ENCODE data around the gene PTPRN2.
"Not testable (repeated sequence)": the region's sequence is repeated elsewhere in the genome, so short reads cannot be mapped to it uniquely, and the experiment has no call there.

The PTPRN2 gene

DNA sequence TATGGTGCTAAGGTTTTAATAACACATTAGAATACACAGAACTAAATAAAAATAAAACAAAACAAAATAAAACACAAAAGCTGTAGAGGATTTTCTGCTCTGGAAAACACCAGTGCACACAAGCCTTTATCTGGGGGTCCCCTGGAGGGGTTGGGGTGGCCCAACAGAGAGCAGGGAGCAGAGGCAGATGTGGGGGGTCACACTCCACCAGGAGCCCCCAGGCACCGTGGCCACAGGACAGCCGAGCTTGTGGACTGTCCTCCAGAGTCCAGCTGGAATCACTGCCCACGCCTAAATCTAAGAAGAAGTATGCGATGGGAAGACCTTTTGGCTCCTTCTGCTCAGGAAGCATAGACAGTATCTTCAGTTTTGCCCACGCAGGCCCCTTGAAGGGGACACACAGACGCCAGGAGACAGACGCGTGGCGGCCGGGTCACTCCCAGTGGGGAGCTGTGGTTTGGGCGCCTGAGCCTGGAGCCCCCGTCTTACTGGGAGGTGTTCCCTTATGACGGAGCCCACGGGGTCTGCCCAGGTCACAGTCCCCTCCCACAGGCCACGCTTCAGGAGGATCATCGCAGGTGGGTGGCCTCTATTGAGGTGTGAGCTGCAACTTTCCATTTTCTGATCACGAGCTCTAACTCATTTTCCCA, 595.0 kb downstream of the PTPRN2 start:
- DNase-seq (ENCODE audit: low read depth) = no peak

DNA sequence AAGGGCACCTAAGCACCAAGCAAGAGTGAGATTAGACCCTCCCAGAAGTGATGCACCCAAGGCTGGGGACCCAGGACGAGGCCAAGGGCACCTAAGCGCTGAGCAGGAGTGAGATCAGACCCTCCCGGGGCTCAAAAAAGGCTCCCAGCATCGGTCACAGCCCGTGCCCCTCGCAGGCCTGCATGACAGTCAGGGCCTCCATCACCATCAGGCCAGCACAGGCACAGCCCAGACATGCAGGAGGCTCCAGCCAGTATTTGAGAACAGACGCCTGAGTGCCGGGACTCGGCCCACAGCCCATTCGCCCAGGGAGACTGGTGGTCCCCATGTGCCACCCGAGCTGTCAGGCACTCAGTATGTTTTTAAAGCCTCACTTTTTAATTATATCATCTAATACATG, 595.9 kb downstream of the PTPRN2 start:
- DNase-seq (ENCODE audit: low read depth) = no peak

DNA sequence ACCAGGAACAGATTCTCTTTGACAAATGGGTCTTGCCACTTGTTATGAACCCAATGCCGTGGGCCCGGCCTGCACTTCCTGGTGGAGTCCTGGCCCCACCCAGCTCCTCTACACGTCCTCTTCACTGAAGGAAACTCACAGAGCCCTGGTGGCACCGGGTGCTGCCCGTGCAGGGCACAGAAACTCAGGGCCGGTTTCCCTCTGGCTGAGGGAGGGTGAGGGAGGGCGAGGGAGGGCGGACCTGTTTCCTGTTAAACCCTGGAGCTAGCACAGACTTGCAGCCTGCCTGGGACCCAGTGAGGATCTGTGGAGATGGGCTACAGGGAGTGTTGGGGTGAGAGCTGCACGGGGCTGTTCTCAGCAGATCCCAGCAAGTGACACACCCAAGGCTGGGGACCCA, 596.3 kb downstream of the PTPRN2 start:
- DNase-seq (ENCODE audit: low read depth) = no peak

DNA sequence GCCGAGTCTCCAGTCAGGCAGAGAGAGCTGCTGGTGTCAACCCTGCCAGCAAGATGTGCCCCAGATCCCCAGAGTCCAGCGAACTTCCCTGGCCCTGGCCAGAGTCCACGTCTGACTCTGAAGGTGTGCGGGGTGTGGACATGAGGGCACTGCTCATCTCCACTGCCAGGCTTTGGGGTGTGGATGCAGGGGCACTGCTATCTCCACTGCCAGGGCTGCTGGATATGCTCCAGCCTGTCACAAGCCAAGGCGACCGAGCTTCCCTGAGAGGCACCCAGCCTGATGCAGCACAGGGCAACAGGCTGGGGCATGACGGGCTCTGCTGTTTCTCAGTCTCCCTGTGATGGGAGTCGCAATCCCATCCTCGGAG, 596.8 kb downstream of the PTPRN2 start:
- DNase-seq (ENCODE audit: low read depth) = no peak

DNA sequence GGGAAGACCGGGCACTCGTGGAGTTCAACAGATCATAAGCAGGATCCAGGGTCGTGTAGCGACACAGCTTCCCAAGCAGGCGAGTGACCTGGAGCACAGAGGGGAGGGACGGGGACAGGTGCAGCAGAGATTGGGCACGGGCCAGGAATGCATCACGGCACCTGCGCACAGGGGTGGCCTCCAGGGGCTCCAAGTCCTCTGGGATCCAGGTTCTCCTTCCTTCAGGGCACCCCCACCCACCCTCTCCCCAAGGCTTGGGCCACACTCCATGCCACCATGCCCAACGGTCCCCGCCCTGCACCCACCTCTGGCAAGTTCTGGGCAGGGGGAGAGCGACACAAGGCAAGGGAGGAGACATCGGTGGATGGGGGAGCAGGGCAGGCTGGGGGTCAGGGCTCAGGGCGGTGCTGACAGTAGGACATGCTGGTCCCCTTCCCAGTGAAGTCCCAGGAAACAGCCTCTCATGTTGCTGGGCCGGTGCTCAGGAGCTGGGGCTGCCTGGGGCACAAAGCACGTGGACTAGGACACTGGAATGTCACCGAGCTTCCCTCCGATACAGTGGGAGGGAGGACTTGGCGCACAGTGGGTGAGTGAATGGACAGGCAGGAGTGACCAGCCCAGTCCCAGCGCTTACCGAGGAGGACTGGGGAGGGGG, 597.3 kb downstream of the PTPRN2 start:
- no peak for DNase-seq (ENCODE audit: low read depth)

DNA sequence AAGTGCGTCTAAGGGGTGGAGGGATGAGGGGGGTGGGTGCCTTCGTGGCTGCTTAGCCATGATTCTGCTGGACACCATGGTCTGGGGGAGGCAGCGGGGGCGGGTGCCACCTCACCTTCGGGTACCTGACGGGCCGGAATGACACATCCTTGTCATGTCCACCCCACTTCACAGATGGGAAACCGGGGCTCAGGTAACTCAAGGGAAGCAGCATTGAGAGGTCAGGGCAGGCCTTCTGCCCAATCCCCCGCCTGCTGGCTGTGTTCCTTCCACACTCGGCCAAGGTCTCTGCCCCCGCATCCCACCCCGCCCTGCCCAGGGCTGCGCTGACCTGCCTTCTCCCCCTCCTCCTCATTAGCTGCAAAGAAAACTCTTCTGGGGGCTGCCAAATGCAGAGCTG, 598.0 kb downstream of the PTPRN2 start:
- DNase-seq (ENCODE audit: low read depth) = no peak

DNA sequence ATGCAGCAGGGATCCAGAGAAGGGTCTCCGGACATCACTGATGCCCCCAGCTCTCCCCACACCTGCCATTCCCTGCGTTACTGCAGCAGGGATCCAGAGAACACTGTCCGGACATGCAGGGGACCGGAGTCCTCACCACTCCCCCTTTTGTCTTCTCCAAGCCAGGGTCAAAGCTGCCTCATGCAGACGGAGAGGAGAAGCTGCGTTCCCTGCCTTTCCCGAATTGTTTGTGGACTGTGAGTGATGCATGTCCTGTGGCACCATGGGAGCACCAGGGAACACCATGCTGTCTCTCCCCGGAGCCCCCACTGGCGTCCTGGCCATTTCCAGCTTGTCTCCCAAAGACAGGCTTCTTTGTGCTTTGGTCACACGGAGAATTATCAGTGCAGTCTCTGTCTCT, 599.7 kb downstream of the PTPRN2 start:
- DNase-seq (ENCODE audit: low read depth) = no peak

DNA sequence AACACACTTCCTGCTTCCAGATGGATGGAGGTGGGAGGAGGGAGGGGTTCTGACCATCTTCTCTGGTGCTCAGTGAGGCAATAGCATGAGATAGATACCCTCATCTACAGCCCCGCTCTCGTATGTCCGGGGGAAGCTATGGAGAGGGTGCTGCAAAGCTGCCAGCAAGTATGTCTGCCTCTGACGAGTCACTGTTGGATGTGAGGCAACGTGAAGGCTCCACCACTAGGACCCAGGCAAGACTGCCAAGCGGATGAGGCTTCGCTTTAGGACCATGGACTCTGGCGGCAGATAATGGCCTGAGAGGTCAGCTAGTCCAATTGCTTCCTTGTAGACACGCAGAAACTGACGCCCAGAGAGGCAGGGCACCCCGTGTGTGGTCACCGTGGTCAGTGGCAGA, 601.6 kb downstream of the PTPRN2 start:
- no peak for DNase-seq (ENCODE audit: low read depth)

DNA sequence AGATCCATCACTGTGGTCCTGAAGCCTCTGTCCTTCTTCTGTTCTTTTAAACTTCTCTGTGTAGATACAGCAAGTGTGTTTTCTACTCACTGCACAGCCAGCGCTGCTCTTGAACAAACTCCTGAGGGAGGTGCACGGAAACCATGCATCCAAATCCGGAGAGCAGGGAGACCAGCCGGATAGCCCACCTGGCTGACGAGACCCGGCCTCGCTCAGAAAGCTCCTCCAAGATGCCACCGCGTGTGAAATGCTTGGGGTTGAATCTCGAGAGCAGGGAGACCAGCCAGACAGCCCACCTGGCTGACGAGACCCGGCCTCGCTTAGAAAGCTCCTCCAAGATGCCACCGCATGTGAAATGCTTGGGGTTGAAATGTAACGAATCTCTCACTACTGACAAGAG, 602.0 kb downstream of the PTPRN2 start:
- no peak for DNase-seq (ENCODE audit: low read depth)

DNA sequence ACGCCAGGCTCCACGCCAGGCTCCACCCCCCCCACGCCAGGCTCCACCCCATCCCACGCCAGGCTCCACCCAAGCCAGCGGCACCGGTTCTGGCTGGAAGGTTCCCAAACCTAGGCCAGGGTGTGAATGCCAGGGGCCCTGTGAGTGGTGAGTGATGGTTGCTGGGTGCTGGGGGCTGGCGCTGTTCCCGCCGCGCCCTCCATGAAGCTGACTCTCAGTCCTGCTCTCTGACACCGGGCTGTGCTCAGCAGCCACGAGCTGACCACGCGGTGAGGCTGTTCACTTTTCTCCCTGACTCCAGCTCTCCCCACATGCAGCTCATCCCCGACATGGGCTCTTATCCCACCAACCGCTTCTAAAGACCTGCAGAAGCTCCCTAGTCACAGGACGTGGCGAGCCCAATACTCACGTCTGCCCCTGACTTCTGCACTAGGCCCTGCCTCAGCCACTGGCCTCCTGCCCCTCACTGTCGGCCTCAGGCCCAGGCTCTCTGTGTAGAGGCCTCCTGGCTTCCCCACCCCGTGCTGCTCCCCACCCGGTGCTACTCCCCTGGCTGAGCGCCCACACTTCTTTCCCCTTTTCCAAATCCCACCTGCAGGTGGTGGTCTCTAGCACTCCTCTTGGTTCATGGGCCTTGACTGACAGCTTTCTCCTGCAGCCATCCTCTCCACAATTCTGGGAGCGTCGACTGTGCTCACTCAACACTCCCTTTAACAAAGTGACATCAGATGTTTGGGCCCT, 603.0 kb downstream of the PTPRN2 start:
- DNase-seq (ENCODE audit: low read depth) = no peak

DNA sequence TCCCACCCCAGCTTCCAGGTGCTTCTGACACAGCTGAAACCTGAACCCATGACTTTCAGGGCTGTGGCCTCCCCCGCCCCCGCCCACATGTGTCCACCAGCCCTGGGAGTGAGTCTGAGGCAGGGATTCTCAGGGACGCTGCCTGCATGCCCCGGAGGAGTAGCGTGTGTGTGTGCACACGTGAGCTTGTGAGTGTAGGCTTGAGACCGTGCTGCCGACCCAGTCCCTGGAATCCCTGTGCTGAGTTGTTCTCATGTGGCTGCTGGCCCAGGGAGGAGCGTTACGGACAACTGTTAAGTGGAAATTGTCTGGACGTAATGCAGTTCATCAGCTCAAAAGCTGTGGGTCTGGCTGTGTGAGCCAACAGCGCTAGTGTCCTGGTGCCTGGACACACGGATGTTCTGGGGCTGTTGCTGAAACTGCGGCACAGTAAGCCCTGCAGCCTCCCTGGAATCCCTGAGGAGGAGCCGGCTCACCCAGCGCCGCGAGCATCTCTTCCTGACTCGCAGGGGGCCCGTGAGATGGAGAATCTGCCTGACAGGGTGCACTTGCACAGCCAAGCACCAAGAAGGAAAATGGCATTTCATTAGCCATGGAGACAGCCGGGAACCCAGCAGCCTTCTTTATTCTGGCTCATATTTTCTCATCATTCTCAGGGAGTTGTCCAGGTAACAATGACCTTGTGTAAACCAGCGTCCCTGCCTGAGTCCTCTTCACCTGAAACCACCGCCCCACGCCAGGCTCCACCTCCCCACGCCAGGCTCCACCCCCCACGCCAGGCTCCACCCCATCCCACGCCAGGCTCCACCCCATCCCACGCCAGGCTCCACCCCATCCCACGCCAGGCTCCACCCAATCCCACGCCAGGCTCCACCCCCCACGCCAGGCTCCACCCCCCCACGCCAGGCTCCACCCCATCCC, 603.9 kb downstream of the PTPRN2 start:
- DNase-seq (ENCODE audit: low read depth) = no peak

DNA sequence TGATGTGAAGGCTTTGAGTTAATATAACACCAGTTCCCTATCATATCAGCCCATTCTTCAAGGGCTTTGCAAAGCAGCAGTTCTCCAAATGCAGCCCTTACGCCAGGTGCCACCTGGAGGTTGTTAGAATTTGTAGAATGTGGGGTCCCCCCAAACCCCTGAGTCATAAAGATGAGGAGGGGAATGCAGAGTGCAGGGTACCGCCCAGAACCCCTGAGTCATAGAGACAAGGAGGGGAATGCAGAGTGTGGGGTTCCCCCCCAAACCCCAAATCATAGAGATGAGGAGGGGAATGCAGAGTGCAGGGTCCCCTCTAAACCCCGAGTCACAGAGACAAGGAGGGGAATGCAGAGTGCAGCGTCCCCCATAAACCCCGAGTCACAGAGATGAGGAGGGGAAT, 605.8 kb downstream of the PTPRN2 start:
- DNase-seq (ENCODE audit: low read depth) = no peak

DNA sequence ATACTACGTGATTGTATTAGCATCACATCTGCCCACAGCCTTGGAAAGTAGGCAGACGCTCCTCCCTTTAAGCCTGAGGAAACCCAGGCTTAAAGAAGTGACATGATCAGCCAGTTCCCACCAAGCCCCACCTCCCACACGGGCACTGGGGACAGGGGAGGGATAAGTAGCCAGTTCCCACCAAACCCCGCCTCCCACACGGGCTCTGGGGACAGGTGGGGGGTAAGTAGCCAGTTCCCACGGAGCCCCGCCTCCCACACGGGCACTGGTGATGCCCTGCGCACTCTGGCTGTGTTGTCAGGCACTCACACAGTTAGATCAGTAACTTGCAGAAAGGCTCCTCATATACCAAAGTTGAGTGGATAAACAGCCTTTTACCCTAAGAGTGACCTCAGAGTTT, 606.8 kb downstream of the PTPRN2 start:
- DNase-seq (ENCODE audit: low read depth) = no peak

DNA sequence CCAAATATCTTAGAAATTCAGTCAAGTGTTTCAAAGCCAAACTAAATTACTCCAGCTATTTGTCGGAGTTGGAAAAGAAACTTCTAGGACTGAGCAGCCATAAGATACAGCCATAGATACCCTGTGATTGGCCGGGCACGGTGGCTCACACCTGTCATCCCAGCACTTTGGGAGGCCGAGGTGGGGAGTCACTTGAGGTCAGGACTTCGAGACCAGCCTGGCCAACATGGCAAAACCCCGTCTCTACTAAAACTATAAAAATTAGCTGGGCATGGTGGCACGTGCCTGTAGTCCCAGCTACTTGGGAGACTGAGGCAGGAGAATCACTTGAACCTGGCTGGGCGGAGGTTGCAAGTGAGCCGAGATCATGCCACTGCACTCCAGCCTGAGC, 607.3 kb downstream of the PTPRN2 start:
- not testable (repeated sequence) for DNase-seq (ENCODE audit: low read depth)

DNA sequence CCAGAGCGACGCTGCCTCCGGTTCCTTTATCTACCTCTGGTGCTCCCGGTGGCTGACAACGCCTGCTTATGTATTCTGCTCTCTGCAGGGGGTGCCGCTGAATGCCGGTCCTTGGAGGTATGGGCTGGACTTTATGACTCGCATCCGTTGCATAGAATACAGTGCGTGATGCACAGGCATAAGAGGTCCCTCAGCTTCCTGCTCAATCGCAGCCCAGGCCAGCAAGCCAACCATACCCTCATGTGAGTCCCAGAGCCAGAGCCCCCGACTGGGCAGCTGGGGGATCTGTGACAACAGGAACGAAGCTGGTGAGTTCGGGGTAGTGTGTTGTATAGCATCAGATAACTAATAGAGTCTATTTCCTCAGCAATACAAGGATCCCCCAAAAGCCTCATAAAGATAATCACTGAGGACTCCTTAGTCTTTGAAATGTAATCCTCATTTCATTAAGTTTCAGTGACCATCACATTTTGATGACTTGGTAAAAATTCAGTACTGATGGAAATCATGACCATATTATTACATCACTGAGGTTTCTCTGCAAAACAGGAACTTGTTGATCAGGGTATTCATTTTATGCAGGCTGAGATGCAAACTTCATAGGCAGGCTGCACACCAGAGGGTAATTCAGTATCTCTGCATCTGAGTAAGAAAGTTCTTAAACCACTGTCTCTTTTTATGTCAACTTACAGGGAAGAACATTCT, 607.8 kb downstream of the PTPRN2 start:
- DNase-seq (ENCODE audit: low read depth) = no peak

DNA sequence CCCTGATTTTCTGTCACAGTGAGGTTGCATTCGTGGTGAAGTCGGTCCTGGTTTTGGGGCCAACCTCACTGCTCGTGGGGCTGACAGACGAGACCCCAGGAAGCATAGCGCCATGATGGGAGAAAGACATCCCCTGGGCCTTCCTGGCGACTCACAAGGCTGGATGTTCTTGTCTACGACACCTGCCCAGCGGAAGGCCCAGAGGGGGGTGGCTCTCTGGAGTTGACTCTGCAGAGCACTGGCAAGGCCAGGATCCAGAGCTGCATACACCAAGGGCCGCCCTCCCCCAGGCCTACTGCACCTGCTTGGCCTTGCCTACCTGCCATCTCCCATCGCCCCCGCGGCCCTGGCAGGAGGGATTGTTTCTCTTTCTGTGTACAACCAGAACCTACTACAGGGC, 608.9 kb downstream of the PTPRN2 start:
- no peak for DNase-seq (ENCODE audit: low read depth)

DNA sequence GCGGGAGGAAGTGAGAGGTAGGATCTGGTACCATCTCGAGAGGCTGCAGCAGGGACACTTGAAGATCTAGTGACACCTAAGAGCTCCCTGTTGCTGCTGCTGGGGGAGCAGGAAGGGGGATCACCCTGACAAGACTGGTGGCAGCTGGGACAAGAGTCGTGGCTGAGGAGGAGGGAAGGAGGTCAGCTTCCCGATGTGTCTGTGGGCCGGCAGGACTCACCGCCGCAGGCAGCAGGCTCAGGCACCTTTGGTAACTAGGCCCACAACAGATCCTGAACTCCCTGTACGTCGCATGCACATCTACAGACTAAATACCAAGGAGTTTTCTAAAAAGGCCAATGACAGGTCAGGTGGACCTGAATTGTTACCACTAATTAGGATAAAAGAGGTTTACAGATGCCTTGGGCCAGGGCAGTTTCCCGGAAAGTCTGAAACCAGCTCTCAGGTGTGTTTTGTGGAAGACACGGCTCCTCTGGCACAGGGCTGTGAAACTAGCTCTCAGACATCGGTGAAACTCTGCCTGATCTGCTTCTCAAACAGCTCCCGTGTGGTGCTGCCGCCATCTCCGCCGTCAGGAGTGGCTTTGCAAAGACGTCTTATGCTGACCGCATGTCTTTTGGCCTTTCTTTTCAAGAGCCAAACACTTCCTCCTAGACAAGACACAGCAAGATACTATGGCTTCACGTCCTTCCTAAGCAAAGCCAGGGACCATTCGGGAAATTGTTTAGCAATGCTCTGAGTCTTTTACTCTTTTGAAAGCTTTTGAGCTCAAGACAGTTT, 609.7 kb downstream of the PTPRN2 start:
- no peak for DNase-seq (ENCODE audit: low read depth)

DNA sequence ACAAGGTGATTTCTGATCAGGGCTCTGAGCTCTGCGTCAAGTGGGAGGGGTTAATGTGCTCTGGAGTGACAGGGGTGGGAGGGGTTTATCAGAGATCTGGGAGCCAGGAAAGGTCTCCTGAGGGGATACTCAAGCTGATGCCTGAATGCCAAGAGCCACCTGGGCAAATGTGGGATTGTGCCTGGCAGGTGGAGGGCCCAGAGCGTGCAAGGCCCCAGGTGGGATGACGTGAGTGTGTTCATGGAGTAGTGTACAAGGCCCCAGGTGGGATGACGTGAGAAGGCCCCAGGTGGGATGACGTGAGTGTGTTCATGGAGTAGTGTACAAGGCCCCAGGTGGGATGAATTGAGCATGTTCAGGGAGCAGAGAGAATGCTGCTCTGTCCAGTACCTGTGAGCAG, 610.3 kb downstream of the PTPRN2 start:
- no peak for DNase-seq (ENCODE audit: low read depth)

DNA sequence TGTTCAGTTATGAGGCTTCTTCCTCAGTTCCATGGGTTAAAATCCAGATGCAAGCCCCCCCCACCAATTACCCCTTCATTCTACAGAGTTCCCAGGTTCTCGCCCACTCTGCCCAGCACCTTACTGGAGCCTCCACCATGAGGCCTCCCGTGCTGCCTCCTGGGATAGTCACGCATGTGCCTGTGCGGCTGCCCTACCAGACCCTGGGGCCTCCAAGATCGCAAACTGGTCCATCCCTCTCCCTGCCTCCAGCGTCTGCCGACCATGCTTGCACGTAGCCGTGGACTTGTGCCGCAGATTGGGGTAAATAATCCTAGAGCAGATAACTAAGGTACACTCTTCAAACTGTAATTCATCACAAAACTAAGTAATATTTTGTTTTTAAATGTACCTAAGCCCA, 611.2 kb downstream of the PTPRN2 start:
- DNase-seq (ENCODE audit: low read depth) = no peak

DNA sequence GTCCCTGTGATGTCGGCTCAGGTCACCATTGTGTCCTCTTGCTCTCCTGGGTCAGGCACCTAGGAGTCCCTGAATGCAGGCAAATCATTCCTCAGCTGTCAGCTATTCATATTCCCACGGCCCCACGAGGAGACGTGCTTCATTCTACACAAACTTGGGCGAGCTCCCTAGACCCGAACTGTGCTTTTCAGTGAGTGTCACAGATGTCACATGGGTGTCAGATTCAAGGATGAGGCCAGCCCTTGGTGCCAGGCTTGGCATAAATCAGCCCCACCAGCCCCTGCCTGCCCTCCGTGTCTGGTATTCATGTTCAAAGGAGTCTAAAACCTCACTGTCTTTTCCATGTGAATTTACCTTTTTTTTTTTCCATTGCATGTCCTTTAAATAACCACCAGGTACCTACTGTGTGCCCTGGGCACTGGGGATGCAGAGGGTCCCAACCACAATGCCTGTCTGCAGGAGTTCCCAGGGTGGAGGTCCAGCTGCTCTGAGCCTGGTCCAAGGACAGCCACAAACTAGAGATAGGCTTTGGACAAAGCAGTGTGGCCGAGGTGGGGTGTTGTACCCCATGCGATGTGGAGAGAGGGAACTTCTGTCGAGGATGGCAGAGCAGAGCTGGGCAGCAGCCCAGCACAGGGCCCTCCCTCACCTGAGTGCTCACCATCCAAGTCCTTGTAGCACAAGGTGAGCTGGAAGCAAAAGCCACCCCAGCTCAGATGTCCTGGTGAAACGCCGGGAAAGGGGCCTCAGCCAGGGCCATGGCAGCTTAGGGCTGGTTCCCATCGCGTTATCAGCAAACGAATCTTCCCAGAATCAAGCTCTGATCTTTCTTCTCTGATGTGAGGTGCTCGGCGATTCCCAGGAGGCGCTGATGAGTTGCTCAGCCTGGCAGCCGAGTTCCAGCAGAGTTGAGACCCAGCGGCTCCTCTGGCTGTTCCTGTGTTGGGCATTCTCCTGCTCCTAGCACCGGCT, 611.9 kb downstream of the PTPRN2 start:
- DNase-seq (ENCODE audit: low read depth) = no peak
